ENCODE data around the gene NKX3-2. TPM values are rescaled to one million over a fixed set of nuclear protein-coding genes. Genes with fewer than 3 reads are reported as not detected.

The NKX3-2 gene
- total RNA-seq, 1 experiment from 2014 or later: 2.4 TPM

DNA sequence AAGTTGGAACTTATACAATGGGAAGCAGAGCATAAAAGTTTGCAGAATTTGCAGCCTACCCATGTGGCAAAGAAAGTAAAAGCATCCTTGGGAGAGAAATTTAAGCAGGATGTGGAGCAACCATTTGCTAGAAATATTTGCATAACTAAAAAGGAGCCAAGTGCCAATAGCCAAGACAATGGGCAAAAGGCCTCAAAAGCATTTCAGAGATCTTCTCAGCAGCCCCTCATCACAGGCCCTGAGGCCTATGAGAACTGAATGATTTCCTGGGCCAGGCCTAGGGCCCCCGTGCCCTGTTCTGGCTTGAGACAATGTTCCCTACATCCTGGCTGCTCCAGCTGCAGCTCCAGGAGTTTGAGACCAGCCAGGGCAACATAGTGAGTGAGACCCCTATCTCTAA, 34.9 kb downstream of the NKX3-2 start:
- no peak overlapping the region for H3K27ac ChIP-seq (ENCODE audit: low read depth, low read length, poor library complexity, severe bottlenecking)
- no peaks in the 10 kb centered on the region for H3K9me3 ChIP-seq (ENCODE audit: low read depth, low read length, poor library complexity, severe bottlenecking)
- POLR2A ChIA-PET (ENCODE audit: low non-redundant PET): no interaction called here
- intact Hi-C loops (cut with micrococcal nuclease; ENCODE audit: unreplicated experiment): no loop called here
- no peak for DNase-seq (ENCODE audit: low spot score)
- no peaks in the 10 kb centered on the region for H3K36me3 ChIP-seq (ENCODE audit: insufficient read depth, low read length, poor library complexity, severe bottlenecking)
- CTCF ChIA-PET: no interaction called here
- TF ChIP-seq, protein P1, sequence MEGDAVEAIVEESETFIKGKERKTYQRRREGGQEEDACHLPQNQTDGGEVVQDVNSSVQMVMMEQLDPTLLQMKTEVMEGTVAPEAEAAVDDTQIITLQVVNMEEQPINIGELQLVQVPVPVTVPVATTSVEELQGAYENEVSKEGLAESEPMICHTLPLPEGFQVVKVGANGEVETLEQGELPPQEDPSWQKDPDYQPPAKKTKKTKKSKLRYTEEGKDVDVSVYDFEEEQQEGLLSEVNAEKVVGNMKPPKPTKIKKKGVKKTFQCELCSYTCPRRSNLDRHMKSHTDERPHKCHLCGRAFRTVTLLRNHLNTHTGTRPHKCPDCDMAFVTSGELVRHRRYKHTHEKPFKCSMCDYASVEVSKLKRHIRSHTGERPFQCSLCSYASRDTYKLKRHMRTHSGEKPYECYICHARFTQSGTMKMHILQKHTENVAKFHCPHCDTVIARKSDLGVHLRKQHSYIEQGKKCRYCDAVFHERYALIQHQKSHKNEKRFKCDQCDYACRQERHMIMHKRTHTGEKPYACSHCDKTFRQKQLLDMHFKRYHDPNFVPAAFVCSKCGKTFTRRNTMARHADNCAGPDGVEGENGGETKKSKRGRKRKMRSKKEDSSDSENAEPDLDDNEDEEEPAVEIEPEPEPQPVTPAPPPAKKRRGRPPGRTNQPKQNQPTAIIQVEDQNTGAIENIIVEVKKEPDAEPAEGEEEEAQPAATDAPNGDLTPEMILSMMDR (conservative IDR thresholded peaks at IDR 0.05; ENCODE audit: low read depth, low read length): no peak
- TF ChIP-seq EZH2 (IDR thresholded peaks at IDR 0.05; ENCODE audit: borderline replicate concordance, low read depth, low read length, poor library complexity, severe bottlenecking): no peak
- H3K27me3 ChIP-seq (replicated peaks; ENCODE audit: insufficient read depth, low read depth, low read length, poor library complexity): no peaks in the 10 kb centered on the region
- no peak overlapping the region for H3K4me3 ChIP-seq (ENCODE audit: low read depth, low read length, poor library complexity, severe bottlenecking)
- H3K4me1 ChIP-seq (ENCODE audit: insufficient read depth, low read length, poor library complexity, severe bottlenecking): no peaks in the 10 kb centered on the region
- BruUV-seq (replicated peaks): no TSS peak

GRCh38 chr4:13504374-13504773, 39.9 kb downstream of the NKX3-2 start:
- Histone ChIP-seq H3K4me1 (ENCODE audit: insufficient read depth, low read length, poor library complexity, severe bottlenecking) (no peaks in the 10 kb centered on the region), H3K27ac (ENCODE audit: low read depth, low read length, poor library complexity, severe bottlenecking) (no peak overlapping the region), H3K9me3 (ENCODE audit: low read depth, low read length, poor library complexity, severe bottlenecking) (no peaks in the 10 kb centered on the region), H3K27me3 (replicated peaks; ENCODE audit: insufficient read depth, low read depth, low read length, poor library complexity) (no peaks in the 10 kb centered on the region), H3K4me3 (ENCODE audit: low read depth, low read length, poor library complexity, severe bottlenecking) (no peak overlapping the region), H3K36me3 (ENCODE audit: insufficient read depth, low read length, poor library complexity, severe bottlenecking) (no peaks in the 10 kb centered on the region)
- intact Hi-C loops (cut with micrococcal nuclease; ENCODE audit: unreplicated experiment): no loop called here
- CTCF ChIA-PET: no interaction called here
- TF ChIP-seq, protein P1 (conservative IDR thresholded peaks at IDR 0.05; ENCODE audit: low read depth, low read length): no peak
- TF ChIP-seq EZH2 (IDR thresholded peaks at IDR 0.05; ENCODE audit: borderline replicate concordance, low read depth, low read length, poor library complexity, severe bottlenecking): no peak
- POLR2A ChIA-PET (ENCODE audit: low non-redundant PET): no interaction called here
- BruUV-seq (replicated peaks): no TSS peak
- DNase-seq (ENCODE audit: low spot score): no peak

DNA sequence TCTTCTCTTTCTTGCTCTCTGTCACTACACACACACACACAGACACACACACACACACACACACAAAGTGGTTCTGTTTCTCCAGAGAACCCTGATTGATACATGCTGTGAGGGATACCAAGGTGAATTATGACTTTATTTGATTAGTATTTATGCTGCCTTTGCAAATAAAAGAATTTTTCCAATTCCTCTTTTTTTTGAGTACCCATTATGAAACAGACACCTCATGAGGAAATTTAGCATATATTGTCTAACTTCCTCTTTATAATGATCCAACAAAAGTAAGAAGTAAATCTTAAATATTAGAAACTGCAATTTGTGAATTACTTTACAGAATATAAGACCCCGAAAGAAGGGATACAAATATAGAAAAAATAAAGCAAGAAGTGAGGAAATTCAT, 45.8 kb downstream of the NKX3-2 start:
- H3K27me3 ChIP-seq (replicated peaks; ENCODE audit: insufficient read depth, low read depth, low read length, poor library complexity): no peaks in the 10 kb centered on the region
- CTCF ChIA-PET: no interaction called here
- POLR2A ChIA-PET (ENCODE audit: low non-redundant PET): no interaction called here

More for the DNA sequence above, 45.8 kb downstream of the NKX3-2 start:
- TF ChIP-seq, protein P1 (conservative IDR thresholded peaks at IDR 0.05; ENCODE audit: low read depth, low read length): no peak
- TF ChIP-seq EZH2 (IDR thresholded peaks at IDR 0.05; ENCODE audit: borderline replicate concordance, low read depth, low read length, poor library complexity, severe bottlenecking): no peak
- Histone ChIP-seq H3K36me3 (ENCODE audit: insufficient read depth, low read length, poor library complexity, severe bottlenecking) (no peaks in the 10 kb centered on the region), H3K27ac (ENCODE audit: low read depth, low read length, poor library complexity, severe bottlenecking) (no peak overlapping the region), H3K9me3 (ENCODE audit: low read depth, low read length, poor library complexity, severe bottlenecking) (no peaks in the 10 kb centered on the region), H3K4me3 (ENCODE audit: low read depth, low read length, poor library complexity, severe bottlenecking) (no peak overlapping the region), H3K4me1 (ENCODE audit: insufficient read depth, low read length, poor library complexity, severe bottlenecking) (no peaks in the 10 kb centered on the region)
- DNase-seq (ENCODE audit: low spot score): no peak
- no TSS peak for BruUV-seq (replicated peaks)
- intact Hi-C loops (cut with micrococcal nuclease; ENCODE audit: unreplicated experiment): no loop called here

Measured in A673 (cell line).